ENCODE results near the gene CDK12. TPM values are rescaled to one million over a fixed set of nuclear protein-coding genes. Genes with fewer than 3 reads are reported as not detected.
"Not testable (repeated sequence)": the region's sequence is repeated elsewhere in the genome, so short reads cannot be mapped to it uniquely, and the experiment has no call there.

Gene CDK12
- total RNA-seq (100 to 1,000 TPM in 1 of 2 experiments, 10 to 100 TPM in 1; 99.6 to 108 TPM), total RNA-seq (112 to 262 (median 172) reads per million in 172 experiments)
- 43.4 TPM for polyA plus RNA-seq (2013, experiment 1 of 2)
- polyA plus RNA-seq (2013, experiment 2 of 2), result 51.1 TPM

- DNase-seq, result peak; percentile 89 to 99 (median 94)
- Histone ChIP-seq H3K27ac (ENCODE audit: low read depth in 1 of 2, low read length in 2 of 2) (peak within 1 kb of the TSS; percentile 95 to 96), H3K27me3 (ENCODE audit: control insufficient read depth in 1 of 2, insufficient read depth in 2 of 2, low read length in 2 of 2) (no peaks in the 10 kb centered on the region), H3K9me3 (ENCODE audit: control insufficient read depth in 1 of 2, insufficient read depth in 1 of 2, low read length in 2 of 2) (peaks cover 0 to 6% of the 10 kb centered on the region in 2 experiments), H3K4me1 (ENCODE audit: insufficient read depth, low read length) (peaks cover 38% of the 10 kb centered on the region), H3K4me3 (ENCODE audit: low read length) (peak within 1 kb of the TSS; percentile 88), H3K36me3 (ENCODE audit: insufficient read depth, low read length) (peaks cover 4% of the 10 kb centered on the region)
- Mint-ChIP-seq H3K36me3 (ENCODE audit: low read depth) (peaks cover 24% of the 10 kb centered on the region), H3K4me3 (peak within 1 kb of the TSS; percentile 94), H3K9me3 (no peaks in the 10 kb centered on the region), H3K4me1 (ENCODE audit: low read depth) (peaks cover 43% of the 10 kb centered on the region), H3K27me3 (no peaks in the 10 kb centered on the region), H3K27ac (peak within 1 kb of the TSS; percentile 91)
- ChIA-PET CTCF (interaction anchor here (0.6 to 1.8 kb wide), 6 partner anchors 10 to 269 kb away, joined by 3 to 6 read pairs (median 3); partner anchors contain the start of genes MED1 and MIEN1), POLR2A (interaction anchor here (0.6 to 4.7 kb wide), 30 partner anchors 11 to 1909 kb away, joined by 3 to 204 read pairs (median 4); partner anchors contain the start of genes FBXL20, LRRC3C, MED1 and MED24)
- intact Hi-C loops (cut with DNase I, micrococcal nuclease), result loop anchor here (1.0 to 5.0 kb wide), 2 partner anchors 10 to 259 kb away; partner anchors contain the start of genes MED1 (in 2 of the 2) and RPL19 (in 1 of the 2)
- TF ChIP-seq CTCF (IDR thresholded peaks at IDR 0.05), result no peak
- peak; percentile 84 for ATAC-seq (ENCODE audit: poor library complexity)
Measured at GRCh38 chr17:39461113-39461925, at the start of gene CDK12. Gene CDK12 (plus strand): TSS chr17:39461486. CDS start chr17:39462072, 586 bp downstream.

- Histone ChIP-seq H3K9me3 (ENCODE audit: control insufficient read depth in 1 of 2, insufficient read depth in 1 of 2, low read length in 2 of 2) (no peaks in the 10 kb centered on the region), H3K36me3 (ENCODE audit: insufficient read depth, low read length) (peaks cover 76% of the 10 kb centered on the region), H3K4me3 (ENCODE audit: low read length) (no peak overlapping the region), H3K27me3 (ENCODE audit: control insufficient read depth in 1 of 2, insufficient read depth in 2 of 2, low read length in 2 of 2) (no peaks in the 10 kb centered on the region), H3K27ac (ENCODE audit: low read depth in 1 of 2, low read length in 2 of 2) (no peak overlapping the region), H3K4me1 (ENCODE audit: insufficient read depth, low read length) (no peaks in the 10 kb centered on the region)
- Mint-ChIP-seq H3K4me3 (no peak overlapping the region), H3K36me3 (ENCODE audit: low read depth) (peaks cover 73% of the 10 kb centered on the region), H3K27me3 (no peaks in the 10 kb centered on the region), H3K9me3 (no peaks in the 10 kb centered on the region), H3K27ac (no peak overlapping the region), H3K4me1 (ENCODE audit: low read depth) (no peaks in the 10 kb centered on the region)
- DNase-seq (no peak), ATAC-seq (ENCODE audit: poor library complexity) (no peak)
- no peak for TF ChIP-seq CTCF (IDR thresholded peaks at IDR 0.05)
- intact Hi-C loops (cut with DNase I, micrococcal nuclease), result loop anchor here in 1 of 2 experiments (10.0 kb wide), 1 partner anchor 141 kb away; no protein-coding TSS in a partner anchor
- ChIA-PET POLR2A (no interaction called here), CTCF (interaction anchor here (0.7 kb wide), 2 partner anchors 35 to 44 kb away, joined by 3 read pairs; no protein-coding TSS in a partner anchor)
Measured at GRCh38 chr17:39416141-39416540, 45.1 kb upstream of the CDK12 start.

- ChIA-PET POLR2A (no interaction called here), CTCF (no interaction called here)
- no peak overlapping the region for H3K27ac ChIP-seq (ENCODE audit: low read depth in 1 of 2, low read length in 2 of 2)
- no peak for TF ChIP-seq CTCF (IDR thresholded peaks at IDR 0.05)
- ATAC-seq (ENCODE audit: poor library complexity) (no peak), DNase-seq (no peak)
- intact Hi-C loops (cut with DNase I, micrococcal nuclease), result no loop called here
- H3K4me1 Mint-ChIP-seq (ENCODE audit: low read depth), result no peaks in the 10 kb centered on the region
- no peak overlapping the region for H3K27ac Mint-ChIP-seq
- H3K9me3 Mint-ChIP-seq, result no peaks in the 10 kb centered on the region
- H3K4me3 ChIP-seq (ENCODE audit: low read length), result no peak overlapping the region
- no peak overlapping the region for H3K4me3 Mint-ChIP-seq
- H3K9me3 ChIP-seq (ENCODE audit: control insufficient read depth in 1 of 2, insufficient read depth in 1 of 2, low read length in 2 of 2), result no peaks in the 10 kb centered on the region
- peaks cover 78% of the 10 kb centered on the region for H3K36me3 Mint-ChIP-seq (ENCODE audit: low read depth)
- H3K4me1 ChIP-seq (ENCODE audit: insufficient read depth, low read length), result no peaks in the 10 kb centered on the region
- no peaks in the 10 kb centered on the region for H3K27me3 ChIP-seq (ENCODE audit: control insufficient read depth in 1 of 2, insufficient read depth in 2 of 2, low read length in 2 of 2)
- no peaks in the 10 kb centered on the region for H3K27me3 Mint-ChIP-seq
- H3K36me3 ChIP-seq (ENCODE audit: insufficient read depth, low read length), result peaks cover 78% of the 10 kb centered on the region
Measured at GRCh38 chr17:39429600-39429999, 31.7 kb upstream of the CDK12 start.

GRCh38 chr17:39439868-39440267 is 21.4 kb upstream of the CDK12 start:
- intact Hi-C loops (cut with DNase I, micrococcal nuclease); CTCF ChIA-PET; H3K27me3 Mint-ChIP-seq; H3K27ac ChIP-seq (ENCODE audit: low read depth in 1 of 2, low read length in 2 of 2); H3K9me3 ChIP-seq (ENCODE audit: control insufficient read depth in 1 of 2, insufficient read depth in 1 of 2, low read length in 2 of 2); H3K4me1 ChIP-seq (ENCODE audit: insufficient read depth, low read length); H3K27ac Mint-ChIP-seq; H3K9me3 Mint-ChIP-seq; H3K4me3 Mint-ChIP-seq; H3K27me3 ChIP-seq (ENCODE audit: control insufficient read depth in 1 of 2, insufficient read depth in 2 of 2, low read length in 2 of 2); ATAC-seq (ENCODE audit: poor library complexity); DNase-seq; H3K4me1 Mint-ChIP-seq (ENCODE audit: low read depth); POLR2A ChIA-PET; H3K4me3 ChIP-seq (ENCODE audit: low read length): not testable (repeated sequence)
- peaks cover 75% of the 10 kb centered on the region for H3K36me3 ChIP-seq (ENCODE audit: insufficient read depth, low read length)
- H3K36me3 Mint-ChIP-seq (ENCODE audit: low read depth), result peaks cover 73% of the 10 kb centered on the region
